DMS53 (cell line): ENCODE results near the gene LTF.

ENCODE experiments used
- DNase-seq: peaks from one replicate; lab custom pipeline; 2025; lab: John Stamatoyannopoulos, UW

The LTF gene

GRCh38 chr3:46490338-46491084 is 25.8 kb upstream of the LTF start:
- DNase-seq: no peak

- DNase-seq: no peak
Measured at GRCh38 chr3:46489875-46490274, 25.2 kb upstream of the LTF start.

GRCh38 chr3:46489381-46489780 is 24.7 kb upstream of the LTF start:
- DNase-seq: no peak

GRCh38 chr3:46488735-46489361 is 24.1 kb upstream of the LTF start:
- DNase-seq: peak; percentile 91

GRCh38 chr3:46485779-46486175 is 21.1 kb upstream of the LTF start:
- no peak for DNase-seq

- peak; percentile 92 for DNase-seq
Measured at GRCh38 chr3:46484911-46485778, 20.4 kb upstream of the LTF start.

GRCh38 chr3:46484388-46484787 is 19.7 kb upstream of the LTF start:
- no peak for DNase-seq

GRCh38 chr3:46483825-46484224 is 19.1 kb upstream of the LTF start:
- DNase-seq: no peak

- no peak for DNase-seq
Measured at GRCh38 chr3:46482632-46483350, 18.1 kb upstream of the LTF start.

GRCh38 chr3:46481636-46482035 is 16.9 kb upstream of the LTF start:
- DNase-seq: no peak

- DNase-seq: no peak
Measured at GRCh38 chr3:46480491-46481195, 15.9 kb upstream of the LTF start.

- no peak for DNase-seq
Measured at GRCh38 chr3:46479696-46480095, 15.0 kb upstream of the LTF start.

GRCh38 chr3:46479021-46479420 is 14.3 kb upstream of the LTF start:
- DNase-seq: no peak

GRCh38 chr3:46478341-46478740 is 13.6 kb upstream of the LTF start:
- DNase-seq: no peak

GRCh38 chr3:46477756-46478155 is 13.1 kb upstream of the LTF start:
- DNase-seq: no peak

- DNase-seq: no peak
Measured at GRCh38 chr3:46477145-46477544, 12.4 kb upstream of the LTF start.

- DNase-seq: no peak
Measured at GRCh38 chr3:46472736-46473135, 8.0 kb upstream of the LTF start.

- no peak for DNase-seq
Measured at GRCh38 chr3:46471371-46471914, 6.7 kb upstream of the LTF start.

- DNase-seq: no peak
Measured at GRCh38 chr3:46470831-46471230, 6.1 kb upstream of the LTF start.

- no peak for DNase-seq
Measured at GRCh38 chr3:46469680-46470357, 5.1 kb upstream of the LTF start.
